IPS-18a (cell line): Measurements from ENCODE around the gene RHPN2.

Source experiments
- H3K27ac ChIP-seq: one replicate; pipeline ENCODE4 v1.5.1; 2013; ENCODE audit warnings: low read length
- H3K27me3 ChIP-seq: one replicate; pipeline ENCODE4 v1.6.1; 2013; ENCODE audit warnings: mild to moderate bottlenecking, low read length; ENCODE audit not compliant: control insufficient read depth, insufficient read depth
- H3K36me3 ChIP-seq: one replicate; pipeline ENCODE4 v1.6.1; 2013; ENCODE audit warnings: low read depth, low read length; ENCODE audit not compliant: control insufficient read depth
- H3K4me1 ChIP-seq: one replicate; pipeline ENCODE4 v1.6.1; 2013; ENCODE audit warnings: low read depth, low read length; ENCODE audit not compliant: control insufficient read depth
- H3K4me3 ChIP-seq: one replicate; pipeline ENCODE4 v1.5.1; 2013; ENCODE audit warnings: low read length
- H3K9ac ChIP-seq: one replicate; pipeline ENCODE4 v1.6.1; 2013; ENCODE audit warnings: mild to moderate bottlenecking, low read length, moderate library complexity
- H3K9me3 ChIP-seq: one replicate; pipeline ENCODE4 v1.6.1; 2013; ENCODE audit warnings: low read depth, low read length; ENCODE audit not compliant: control insufficient read depth

Gene RHPN2

GRCh38 chr19:33093420-33094210 is 28.9 kb upstream of the RHPN2 start:
- H3K36me3 ChIP-seq = peaks cover 40% of the 10 kb centered on the region
- no peak overlapping the region for H3K4me3 ChIP-seq
- H3K4me1 ChIP-seq = no peaks in the 10 kb centered on the region
- H3K27me3 ChIP-seq = no peaks in the 10 kb centered on the region
- no peaks in the 10 kb centered on the region for H3K9me3 ChIP-seq
- H3K27ac ChIP-seq = no peak overlapping the region
- no peak overlapping the region for H3K9ac ChIP-seq

GRCh38 chr19:33090179-33090578 is 25.5 kb upstream of the RHPN2 start:
- Histone ChIP-seq H3K4me1 (no peaks in the 10 kb centered on the region), H3K9ac (no peak overlapping the region), H3K36me3 (peaks cover 18% of the 10 kb centered on the region), H3K9me3 (no peaks in the 10 kb centered on the region), H3K27ac (no peak overlapping the region), H3K27me3 (no peaks in the 10 kb centered on the region), H3K4me3 (no peak overlapping the region)

GRCh38 chr19:33089010-33089409 is 24.3 kb upstream of the RHPN2 start:
- Histone ChIP-seq H3K27me3 (no peaks in the 10 kb centered on the region), H3K4me1 (no peaks in the 10 kb centered on the region), H3K9me3 (no peaks in the 10 kb centered on the region), H3K27ac (no peak overlapping the region), H3K9ac (no peak overlapping the region), H3K36me3 (peaks cover 15% of the 10 kb centered on the region), H3K4me3 (no peak overlapping the region)

DNA sequence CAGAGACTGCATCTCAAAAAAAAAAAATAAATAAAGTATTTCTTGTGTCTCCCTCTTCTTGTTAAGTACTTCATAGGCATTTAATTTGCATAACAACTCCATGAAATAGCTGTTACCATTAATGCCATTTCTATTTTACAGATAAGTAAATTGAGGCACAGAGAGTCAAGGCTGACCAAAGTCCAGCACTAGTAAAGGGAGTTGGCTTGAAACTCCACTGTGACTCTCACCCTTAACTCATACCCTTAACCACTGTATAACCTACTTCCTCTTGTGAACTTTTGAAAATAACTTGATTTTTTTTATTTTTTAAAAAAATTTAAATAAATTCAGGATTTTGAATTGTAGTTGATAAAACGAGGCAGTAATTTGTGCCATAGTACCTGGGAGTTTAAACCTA is 22.3 kb upstream of the RHPN2 start:
- no peaks in the 10 kb centered on the region for H3K9me3 ChIP-seq
- no peak overlapping the region for H3K27ac ChIP-seq
- H3K9ac ChIP-seq = no peak overlapping the region
- peaks cover 6% of the 10 kb centered on the region for H3K36me3 ChIP-seq
- H3K4me3 ChIP-seq = no peak overlapping the region
- no peaks in the 10 kb centered on the region for H3K4me1 ChIP-seq
- no peaks in the 10 kb centered on the region for H3K27me3 ChIP-seq

DNA sequence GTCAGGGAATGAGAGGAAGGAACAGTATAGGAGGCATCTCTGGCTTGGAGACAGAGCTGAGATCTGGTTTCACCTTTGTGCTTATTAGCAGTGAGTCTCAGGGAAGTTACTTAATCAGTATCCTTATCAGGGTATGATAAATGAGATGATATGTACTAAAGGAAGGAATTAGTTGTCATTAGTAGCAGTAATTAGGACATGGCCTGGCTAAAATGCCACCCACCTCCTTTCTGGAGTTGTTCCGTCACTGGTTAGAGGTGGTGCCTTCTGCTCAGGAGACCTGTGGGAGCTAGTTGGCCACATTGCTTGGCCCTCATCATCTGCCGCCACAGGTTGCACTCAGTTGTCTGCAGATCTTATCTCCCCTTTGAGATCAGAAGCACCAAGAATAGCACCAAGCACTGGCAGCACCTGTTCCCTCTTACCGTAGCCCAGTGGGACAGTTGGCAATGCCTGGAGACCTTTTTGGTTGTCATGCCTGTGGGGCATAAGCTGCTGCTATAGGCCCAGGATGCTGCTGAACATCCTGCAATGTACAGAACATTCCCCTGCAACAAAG is 21.0 kb upstream of the RHPN2 start:
- Histone ChIP-seq H3K27ac (no peak overlapping the region), H3K9me3 (no peaks in the 10 kb centered on the region)

GRCh38 chr19:33080761-33081681 is 16.3 kb upstream of the RHPN2 start, which contains the start of gene GPATCH1:
GPATCH1 (plus strand) TSS chr19:33081181; CDS start chr19:33081194, 13 bp downstream.
- Histone ChIP-seq H3K9me3 (no peaks in the 10 kb centered on the region), H3K9ac (peak within 1 kb of the TSS; percentile 77), H3K27ac (no peak within 1 kb of the TSS), H3K4me3 (peak within 1 kb of the TSS; percentile 99), H3K4me1 (no peaks in the 10 kb centered on the region), H3K36me3 (no peaks in the 10 kb centered on the region), H3K27me3 (no peaks in the 10 kb centered on the region)

More for the DNA sequence above, 21.0 kb upstream of the RHPN2 start:
- Histone ChIP-seq H3K4me1 (no peaks in the 10 kb centered on the region), H3K4me3 (no peak overlapping the region), H3K36me3 (peaks cover 3% of the 10 kb centered on the region), H3K9ac (no peak overlapping the region), H3K27me3 (no peaks in the 10 kb centered on the region)

- no peaks in the 10 kb centered on the region for H3K9me3 ChIP-seq
- H3K4me3 ChIP-seq = no peak overlapping the region
- no peaks in the 10 kb centered on the region for H3K27me3 ChIP-seq
- H3K27ac ChIP-seq = no peak overlapping the region
- no peaks in the 10 kb centered on the region for H3K36me3 ChIP-seq
- no peak overlapping the region for H3K9ac ChIP-seq
- H3K4me1 ChIP-seq = no peaks in the 10 kb centered on the region
Observed at GRCh38 chr19:33075519-33075918, 10.8 kb upstream of the RHPN2 start.

- Histone ChIP-seq H3K27me3 (no peaks in the 10 kb centered on the region), H3K9me3 (no peaks in the 10 kb centered on the region), H3K4me1 (peaks cover 3% of the 10 kb centered on the region), H3K9ac (no peak overlapping the region), H3K27ac (no peak overlapping the region), H3K36me3 (no peaks in the 10 kb centered on the region), H3K4me3 (no peak overlapping the region)
Observed at GRCh38 chr19:33071887-33072286, 7.2 kb upstream of the RHPN2 start.

DNA sequence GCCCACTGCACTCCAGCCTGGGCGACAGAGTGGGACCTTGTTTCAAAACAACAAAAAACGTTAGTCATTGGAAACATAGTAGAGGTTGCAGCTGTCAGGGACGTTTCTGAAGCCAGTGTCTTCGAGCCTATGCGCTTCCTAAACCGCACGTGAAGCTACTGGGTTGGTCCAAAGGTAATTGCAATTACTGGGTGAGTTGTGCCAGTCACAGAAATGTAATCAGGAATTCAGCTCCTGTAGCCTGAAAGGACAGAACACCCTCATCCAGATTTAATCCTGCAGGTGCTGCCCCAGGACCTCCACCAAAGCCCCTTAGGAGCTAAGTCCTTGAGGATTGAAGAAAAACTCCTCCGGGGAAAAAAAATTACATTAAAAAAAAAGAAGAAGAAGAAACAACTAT is 2.4 kb upstream of the RHPN2 start:
- Histone ChIP-seq H3K9me3 (no peaks in the 10 kb centered on the region), H3K4me3 (no peak overlapping the region), H3K36me3 (no peaks in the 10 kb centered on the region), H3K27ac (no peak overlapping the region), H3K9ac (no peak overlapping the region), H3K4me1 (peaks cover 3% of the 10 kb centered on the region), H3K27me3 (peaks cover 14% of the 10 kb centered on the region)

- no peaks in the 10 kb centered on the region for H3K9me3 ChIP-seq
- H3K27ac ChIP-seq = no peak overlapping the region
- peaks cover 3% of the 10 kb centered on the region for H3K4me1 ChIP-seq
Observed at GRCh38 chr19:33066543-33066942, 1.9 kb upstream of the RHPN2 start.

DNA sequence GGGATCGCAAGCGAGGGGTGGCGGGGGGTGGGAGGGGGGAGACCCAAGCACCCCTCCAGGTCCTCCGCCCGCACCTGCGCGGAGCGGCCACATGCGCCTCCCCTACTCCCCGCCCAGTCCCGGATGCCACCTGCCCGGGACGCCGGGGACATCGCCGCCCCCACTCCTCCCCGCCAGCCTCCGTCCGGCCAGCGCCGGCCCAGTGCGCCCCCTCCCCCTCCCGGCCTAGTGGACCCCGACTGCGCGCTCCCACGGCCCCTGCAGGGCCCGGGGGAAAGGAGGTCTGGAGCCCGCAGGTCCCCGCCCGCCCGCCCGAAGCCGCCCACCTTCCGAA is 263 bp downstream of the RHPN2 start:
- peaks cover 14% of the 10 kb centered on the region for H3K27me3 ChIP-seq
- H3K9me3 ChIP-seq = no peaks in the 10 kb centered on the region
- no peaks in the 10 kb centered on the region for H3K36me3 ChIP-seq
- H3K9ac ChIP-seq = peak overlapping the region; percentile 55
- no peak overlapping the region for H3K27ac ChIP-seq
- H3K4me1 ChIP-seq = no peaks in the 10 kb centered on the region
- H3K4me3 ChIP-seq = peak overlapping the region; percentile 64

More at GRCh38 chr19:33066543-33066942, 1.9 kb upstream of the RHPN2 start:
- Histone ChIP-seq H3K27me3 (peaks cover 14% of the 10 kb centered on the region), H3K9ac (no peak overlapping the region), H3K4me3 (no peak overlapping the region), H3K36me3 (no peaks in the 10 kb centered on the region)
